H1 (cell line): ENCODE measurements around the gene KLHL10. TPM values are rescaled to one million over a fixed set of nuclear protein-coding genes. Genes with fewer than 3 reads are reported as not detected.

Experiments
- CTCF ChIA-PET: fragments of 300-600 bp; sonication (Branson Sonifier 250); formaldehyde crosslinking; loops from one replicate; lab custom pipeline; 2021; ENCODE audit not compliant: partially characterized antibody; lab: Charles Lee
- POLR2A ChIA-PET: fragments of 300-600 bp; sonication (Branson Sonifier 250); formaldehyde crosslinking; loops from one replicate; lab custom pipeline; 2021; ENCODE audit warnings: inconsistent platforms; ENCODE audit not compliant: partially characterized antibody; lab: Charles Lee
- DNase-seq, 2 experiments: peaks; one replicate each; pipeline versions ENCODE4 v3.0.0 to v3.0.0-alpha.2; 2010 to 2022; ENCODE audit warnings: low spot score in 2 of 2, low read depth in 1 of 2, mixed read lengths in 1 of 2
- FAIRE-seq: peaks from 2 replicates; lab custom pipeline; 2011; peaks lifted over from hg19 to GRCh38; lab: Jason Lieb, UNC
- H2AFZ ChIP-seq: 2 replicates; pipeline ENCODE4 v1.8.1; 2012; ENCODE audit warnings: low read length, inconsistent platforms
- H2AK5ac ChIP-seq: 2 replicates; pipeline ENCODE4 v1.6.1; 2013; ENCODE audit warnings: low read depth, low read length
- H2BK120ac ChIP-seq: replicated peaks from 2 replicates; pipeline ENCODE3; 2013; ENCODE audit warnings: low read depth, low read length, inconsistent platforms
- H2BK12ac ChIP-seq: 2 replicates; pipeline ENCODE4 v1.6.1; 2013; ENCODE audit warnings: low read depth, low read length
- H2BK15ac ChIP-seq: 2 replicates; pipeline ENCODE4 v1.6.1; 2013; ENCODE audit warnings: low read length
- H2BK20ac ChIP-seq: 2 replicates; pipeline ENCODE4 v1.6.1; 2013; ENCODE audit warnings: low read length
- H2BK5ac ChIP-seq: 2 replicates; pipeline ENCODE4 v1.6.1; 2013; ENCODE audit warnings: low read depth, low read length
- H3K14ac ChIP-seq: 2 replicates; pipeline ENCODE4 v1.6.1; 2013; ENCODE audit warnings: inconsistent platforms; ENCODE audit not compliant: insufficient read length
- H3K18ac ChIP-seq: 2 replicates; pipeline ENCODE4 v1.6.1; 2013; ENCODE audit warnings: low read length; ENCODE audit errors: extremely low read depth
- H3K23ac ChIP-seq: 2 replicates; pipeline ENCODE4 v1.6.1; 2013; ENCODE audit warnings: inconsistent platforms; ENCODE audit not compliant: insufficient read length
- H3K23me2 ChIP-seq: 2 replicates; pipeline ENCODE4 v1.6.1; 2013; ENCODE audit warnings: low read depth, low read length
- H3K27ac ChIP-seq: 2 replicates; pipeline ENCODE4 v1.6.1; 2011; ENCODE audit warnings: low read depth, low read length, inconsistent platforms
- H3K27me3 ChIP-seq, 4 experiments: replicated peaks in 1 of 4; 1 replicate in 1 of 4; 2 replicates in 3 of 4; pipeline versions ENCODE4 v1.6.1 to v1.8.1; 2011 to 2013; ENCODE audit warnings: low read length in 3 of 4, mild to moderate bottlenecking in 3 of 4, inconsistent platforms in 2 of 4, mixed read lengths in 2 of 4, moderate library complexity in 1 of 4; ENCODE audit not compliant: control insufficient read depth in 3 of 4, insufficient read depth in 3 of 4; ENCODE audit errors: extremely low read depth in 1 of 4
- H3K36me3 ChIP-seq, 4 experiments: 2 replicates each; pipeline versions ENCODE4 v1.6.1 to v1.8.1; 2011 to 2013; ENCODE audit warnings: mild to moderate bottlenecking in 4 of 4, low read length in 3 of 4, moderate library complexity in 2 of 4, control low read depth in 1 of 4, inconsistent platforms in 1 of 4; ENCODE audit not compliant: insufficient read depth in 4 of 4, control insufficient read depth in 2 of 4
- H3K4ac ChIP-seq: replicated peaks from 2 replicates; pipeline ENCODE3; 2013; ENCODE audit warnings: low read length, low read depth, mixed read lengths, inconsistent platforms; ENCODE audit not compliant: insufficient read length
- H3K4me1 ChIP-seq, 4 experiments: replicated peaks in 1 of 4; 1 replicate in 1 of 4; 2 replicates in 3 of 4; pipeline versions ENCODE4 v1.6.1 to v1.8.1; 2011 to 2013; ENCODE audit warnings: low read length in 3 of 4, inconsistent platforms in 2 of 4, mixed read lengths in 1 of 4; ENCODE audit not compliant: insufficient read depth in 4 of 4, control insufficient read depth in 3 of 4
- H3K4me2 ChIP-seq, 2 experiments: 2 replicates each; pipeline versions ENCODE4 v1.6.1 to v1.8.1; 2011 to 2013; ENCODE audit warnings: low read depth in 2 of 2, low read length in 2 of 2, control low read depth in 1 of 2, inconsistent platforms in 1 of 2, mild to moderate bottlenecking in 1 of 2; ENCODE audit not compliant: insufficient read depth in 1 of 2
- H3K4me3 ChIP-seq, 4 experiments: fragments of 200-600, 300-600 bp in 1 of 4; sonication (generic), shearing (Covaris generic), sonication (Bioruptor Twin) in 1 of 4; 2 replicates each; pipeline versions ENCODE4 v1.5.1 to v1.8.1; 2011 to 2016; ENCODE audit warnings: low read length in 4 of 4, low read depth in 3 of 4, control low read depth in 2 of 4, inconsistent platforms in 2 of 4, mild to moderate bottlenecking in 2 of 4, mixed read lengths in 1 of 4, moderate library complexity in 1 of 4; ENCODE audit not compliant: insufficient read depth in 2 of 4; ENCODE audit errors: extremely low read depth in 1 of 4
- H3K56ac ChIP-seq: replicated peaks from 2 replicates; pipeline ENCODE3; 2013; ENCODE audit warnings: low read depth, mild to moderate bottlenecking, mixed read lengths, low read length, inconsistent platforms; ENCODE audit not compliant: insufficient read length
- H3K79me1 ChIP-seq: 2 replicates; pipeline ENCODE4 v1.6.1; 2013; ENCODE audit warnings: low read depth, low read length, control low read depth
- H3K79me2 ChIP-seq, 2 experiments: 2 replicates each; pipeline versions ENCODE4 v1.6.1 to v1.8.1; 2012 to 2013; ENCODE audit warnings: low read length in 2 of 2, mild to moderate bottlenecking in 2 of 2, inconsistent platforms in 1 of 2; ENCODE audit not compliant: insufficient read depth in 2 of 2, control insufficient read depth in 1 of 2
- H3K9ac ChIP-seq, 4 experiments: replicated peaks in 1 of 4; 1 replicate in 1 of 4; 2 replicates in 3 of 4; pipeline versions ENCODE4 v1.6.1 to v1.8.1; 2011 to 2013; ENCODE audit warnings: low read depth in 3 of 4, low read length in 3 of 4, control low read depth in 2 of 4, mild to moderate bottlenecking in 2 of 4, moderate library complexity in 2 of 4, inconsistent platforms in 1 of 4; ENCODE audit errors: extremely low read depth in 1 of 4
- H3K9me3 ChIP-seq, 2 experiments: 2 replicates each; pipeline versions ENCODE4 v1.6.1 to v1.8.1; 2012 to 2013; ENCODE audit warnings: mild to moderate bottlenecking in 2 of 2, moderate library complexity in 2 of 2, control low read depth in 1 of 2, inconsistent platforms in 1 of 2, low read depth in 1 of 2, low read length in 1 of 2, mixed read lengths in 1 of 2; ENCODE audit not compliant: insufficient read depth in 2 of 2
- H4K20me1 ChIP-seq, 2 experiments: replicated peaks in 1 of 2; 2 replicates each; pipeline versions ENCODE3 to v1.8.1; 2011 to 2013; ENCODE audit warnings: inconsistent platforms in 2 of 2, low read length in 2 of 2, mild to moderate bottlenecking in 1 of 2; ENCODE audit not compliant: insufficient read depth in 2 of 2, control insufficient read depth in 1 of 2
- H4K5ac ChIP-seq: 2 replicates; pipeline ENCODE4 v1.6.1; 2013; ENCODE audit warnings: low read length, low read depth, mixed read lengths, inconsistent platforms; ENCODE audit not compliant: insufficient read length
- H4K8ac ChIP-seq: 2 replicates; pipeline ENCODE4 v1.8.0; 2013; ENCODE audit warnings: mild to moderate bottlenecking, moderate library complexity, low read length, inconsistent platforms; ENCODE audit not compliant: insufficient read depth; ENCODE audit errors: extremely low read depth
- H4K91ac ChIP-seq: replicated peaks from 2 replicates; pipeline ENCODE3; 2013; ENCODE audit warnings: low read length, mixed read lengths, inconsistent platforms; ENCODE audit not compliant: insufficient read length
- BACH1 ChIP-seq: IDR thresholded peaks from 2 replicates; pipeline ENCODE4 v1.6.1; 2012; ENCODE audit warnings: low read length, improper control_type of control experiment
- CBX5 ChIP-seq: fragments of 300-800, 300-1000 bp; sonication (generic); IDR thresholded peaks from 2 replicates; pipeline ENCODE4 v1.7.1; 2016; ENCODE audit warnings: antibody characterized with exemption, low read length, low read depth
- CBX8 ChIP-seq: fragments of 300-800, 300-1000 bp; sonication (generic); IDR thresholded peaks from 2 replicates; pipeline ENCODE4 v1.7.1; 2016; ENCODE audit warnings: low read depth, low read length, borderline replicate concordance
- RAD21 ChIP-seq, 2 experiments: IDR thresholded peaks in 1 of 2; conservative IDR thresholded peaks in 1 of 2; 2 replicates each; pipeline ENCODE4 v1.6.1; 2011; ENCODE audit warnings: low read depth in 2 of 2, low read length in 2 of 2, improper control_type of control experiment in 1 of 2, inconsistent platforms in 1 of 2, mild to moderate bottlenecking in 1 of 2, moderate library complexity in 1 of 2
- RXRA ChIP-seq: IDR thresholded peaks from 2 replicates; pipeline ENCODE4 v1.6.1; 2011; ENCODE audit warnings: low read depth, mild to moderate bottlenecking, low read length, moderate library complexity; ENCODE audit not compliant: insufficient read depth
- SUZ12 ChIP-seq: fragments of 200-600 bp; sonication (generic); IDR thresholded peaks from 2 replicates; pipeline ENCODE4 v1.6.1; 2012; ENCODE audit warnings: mild to moderate bottlenecking, inconsistent platforms, low read length, moderate library complexity, mixed read lengths
- YY1 ChIP-seq: IDR thresholded peaks from 2 replicates; pipeline ENCODE4 v1.6.1; 2011; ENCODE audit warnings: low read depth, mild to moderate bottlenecking, low read length
- ZNF274 ChIP-seq: IDR thresholded peaks from 2 replicates; pipeline ENCODE4 v1.7.0; 2012; ENCODE audit warnings: low read length, borderline replicate concordance; ENCODE audit errors: extremely low read depth
- WGBS, 2 experiments: shearing (Covaris generic) in 1 of 2; methylation state at CpG; one replicate each; pipeline versions ENCODE4 v1.1.6 to v1.1.7; 2013 to 2015; ENCODE audit warnings: low lambda C conversion rate in 2 of 2, mixed read lengths in 2 of 2, inconsistent platforms in 1 of 2, low coverage in 1 of 2, missing lambda C conversion rate in 1 of 2; ENCODE audit not compliant: insufficient replicate concordance in 2 of 2, insufficient coverage in 1 of 2, insufficient read length in 1 of 2; ENCODE audit errors: extremely low coverage in 1 of 2, missing lambda C conversion rate in 1 of 2; 5-methylcytosine and 5-hydroxymethylcytosine counted together
- polyA plus RNA-seq, 7 experiments: library from polyadenylated mRNA; depleted of rRNA in 3 of 7; stranded (reverse) in 5 of 7; unstranded in 2 of 7; fragments of >200 nt in 5 of 7; fragments of 200-250 nt in 2 of 7; gene quantifications; 1 replicate in 5 of 7; 2 replicates in 1 of 7; 4 replicates in 1 of 7; pipeline versions ENCODE4 v1.2.1 to v1.2.3, GENCODE V29; 2011 to 2013; ENCODE audit warnings: missing spikeins in 2 of 7, mixed read lengths in 2 of 7
- total RNA-seq: library from RNA; stranded (reverse); fragmentation: NEBNext Ultra II Directional; extraction: Animal tissue kit (Norgen Biotek cat#: 25700); gene quantifications from 2 replicates; pipeline ENCODE4 v1.2.1, GENCODE V29; 2021

The KLHL10 gene
- total and polyA plus RNA-seq, 2 of the 8 experiments (the other 6 are each of a cell fraction or from before 2014, with no cell fraction given), result 0.19 to 0.26 TPM

GRCh38 chr17:41797377-41797776, 40.2 kb upstream of the KLHL10 start:
- no peak overlapping the region for H2BK12ac ChIP-seq
- no peak overlapping the region for H4K91ac ChIP-seq
- H2BK15ac ChIP-seq, result no peak overlapping the region
- H3K4ac ChIP-seq, result no peak overlapping the region
- no peaks in the 10 kb centered on the region for H3K79me1 ChIP-seq
- H2BK120ac ChIP-seq, result no peak overlapping the region
- TF ChIP-seq BACH1, result no peak
- no peak for TF ChIP-seq RAD21 (IDR thresholded peaks at IDR 0.05 in 1 of 2, conservative IDR thresholded peaks at IDR 0.05 in 1 of 2; ENCODE audit: low read depth in 2 of 2, low read length in 2 of 2)
- no peak for TF ChIP-seq RXRA
- TF ChIP-seq CBX5, result no peak
- TF ChIP-seq ZNF274, result no peak
- no peak for TF ChIP-seq CBX8
- TF ChIP-seq SUZ12, result no peak
- no peak for TF ChIP-seq YY1
- DNase-seq (no peak), FAIRE-seq (no peak)
- no peaks in the 10 kb centered on the region for H4K20me1 ChIP-seq
- H3K4me1 ChIP-seq, result peaks cover 11 to 31% (median 26%) of the 10 kb centered on the region in 4 experiments
- H3K9me3 ChIP-seq, result no peaks in the 10 kb centered on the region
- ChIA-PET CTCF (interaction anchor here (1.0 to 10.9 kb wide), 6 partner anchors 9 to 49 kb away, joined by 3 to 149 read pairs (median 4); partner anchors contain the start of gene JUP), POLR2A (interaction anchor here (0.6 to 6.9 kb wide), 5 partner anchors 12 to 109 kb away, joined by 3 to 71 read pairs (median 4); partner anchors contain the start of gene JUP)
- peaks cover 2% of the 10 kb centered on the region; the same call in 1 of the 2 replicates for H3K23me2 ChIP-seq
- H3K4me2 ChIP-seq, result no peak overlapping the region
- H3K9ac ChIP-seq, result no peak overlapping the region
- no peak overlapping the region for H4K5ac ChIP-seq
- no peaks in the 10 kb centered on the region for H3K36me3 ChIP-seq
- no peak overlapping the region for H3K4me3 ChIP-seq
- H2AK5ac ChIP-seq, result no peak overlapping the region
- no peaks in the 10 kb centered on the region for H3K79me2 ChIP-seq
- H2BK5ac ChIP-seq, result no peak overlapping the region
- no peak overlapping the region for H3K23ac ChIP-seq
- H2AFZ ChIP-seq, result no peak overlapping the region
- no peak overlapping the region for H3K18ac ChIP-seq
- H4K8ac ChIP-seq, result no peak overlapping the region
- WGBS, 2 experiments, result 83% methylated on average over 3 of the region's 3 CpGs; no CpG with 5 or more reads in 1 of the 2 experiments
- no peak overlapping the region for H3K27ac ChIP-seq
- no peak overlapping the region for H3K14ac ChIP-seq
- H3K27me3 ChIP-seq, result peaks cover 0 to 3% (median 2%) of the 10 kb centered on the region in 4 experiments; a peak in 2 of 7 replicates
- H3K56ac ChIP-seq, result no peak overlapping the region
- no peak overlapping the region for H2BK20ac ChIP-seq
